ENCODE results near the gene DNAJC13.

GRCh38 chr3:132509096-132509495, 91.8 kb downstream of the DNAJC13 start:
- TF ChIP-seq POLR2A (IDR thresholded peaks at IDR 0.05; ENCODE audit: low read depth), result no peak
- no peak for TF ChIP-seq CTCF (IDR thresholded peaks at IDR 0.05)
- TF ChIP-seq POLR2AphosphoS5 (IDR thresholded peaks at IDR 0.05), result no peak
- TF ChIP-seq EP300 (IDR thresholded peaks at IDR 0.05), result no peak

Data from esophagus muscularis mucosa (tissue), 4 donors.